ENCODE results near the gene CEP104.

CEP104 gene

GRCh38 chr1:3780901-3781300, 76.1 kb downstream of the CEP104 start:
- H3K4me3 ChIP-seq (replicated peaks in 1 of 2; ENCODE audit: low read depth in 2 of 2, low read length in 2 of 2), result no peak overlapping the region
- no peak for DNase-seq (ENCODE audit: low read depth in 2 of 2)
- TF ChIP-seq CTCF (IDR thresholded peaks at IDR 0.05; ENCODE audit: low read depth, low read length), result no peak

- TF ChIP-seq CTCF (IDR thresholded peaks at IDR 0.05; ENCODE audit: low read depth, low read length), result no peak
- DNase-seq (ENCODE audit: low read depth in 2 of 2), result no peak
- H3K4me3 ChIP-seq (replicated peaks in 1 of 2; ENCODE audit: low read depth in 2 of 2, low read length in 2 of 2), result no peak overlapping the region
Observed at GRCh38 chr1:3779912-3780416, 77.0 kb downstream of the CEP104 start.

GRCh38 chr1:3779265-3779911, 77.6 kb downstream of the CEP104 start:
- TF ChIP-seq CTCF (IDR thresholded peaks at IDR 0.05; ENCODE audit: low read depth, low read length), result no peak
- DNase-seq (ENCODE audit: low read depth in 2 of 2), result no peak
- H3K4me3 ChIP-seq (replicated peaks in 1 of 2; ENCODE audit: low read depth in 2 of 2, low read length in 2 of 2), result no peak overlapping the region

GRCh38 chr1:3778590-3779264, 78.3 kb downstream of the CEP104 start:
- H3K4me3 ChIP-seq (replicated peaks in 1 of 2; ENCODE audit: low read depth in 2 of 2, low read length in 2 of 2), result no peak overlapping the region
- DNase-seq (ENCODE audit: low read depth in 2 of 2), result no peak
- TF ChIP-seq CTCF (IDR thresholded peaks at IDR 0.05; ENCODE audit: low read depth, low read length), result no peak

GRCh38 chr1:3777647-3778589, 79.1 kb downstream of the CEP104 start:
- no peak for DNase-seq (ENCODE audit: low read depth in 2 of 2)
- no peak overlapping the region for H3K4me3 ChIP-seq (replicated peaks in 1 of 2; ENCODE audit: low read depth in 2 of 2, low read length in 2 of 2)
- TF ChIP-seq CTCF (IDR thresholded peaks at IDR 0.05; ENCODE audit: low read depth, low read length), result no peak

- DNase-seq (ENCODE audit: low read depth in 2 of 2), result no peak
- no peak for TF ChIP-seq CTCF (IDR thresholded peaks at IDR 0.05; ENCODE audit: low read depth, low read length)
- H3K4me3 ChIP-seq (replicated peaks in 1 of 2; ENCODE audit: low read depth in 2 of 2, low read length in 2 of 2), result no peak overlapping the region
Observed at GRCh38 chr1:3777078-3777547, 79.9 kb downstream of the CEP104 start.

All from cardiac fibroblast (primary cell).